Fibroblast of mammary gland (primary cell): ENCODE measurements around the gene WDR86.

Source experiments
- DNase-seq: peaks from one replicate; pipeline ENCODE4 v3.0.0-alpha.2; 2010; ENCODE audit warnings: low read depth
- H3K4me3 ChIP-seq: 2 replicates; pipeline ENCODE4 v1.5.1; 2011; ENCODE audit warnings: low read depth, mild to moderate bottlenecking, low read length, moderate library complexity; ENCODE audit not compliant: control insufficient read depth
- CTCF ChIP-seq: conservative IDR thresholded peaks from 2 replicates; pipeline ENCODE4 v1.5.1; 2011; ENCODE audit warnings: low read depth, low read length, inconsistent platforms; ENCODE audit not compliant: control insufficient read depth, insufficient read depth

WDR86 gene

GRCh38 chr7:151454305-151454704 lies 44.5 kb upstream of the WDR86 start:
- H3K4me3 ChIP-seq = no peak overlapping the region
- TF ChIP-seq CTCF = no peak
- no peak for DNase-seq

GRCh38 chr7:151453326-151453791 lies 43.5 kb upstream of the WDR86 start:
- no peak for DNase-seq
- no peak overlapping the region for H3K4me3 ChIP-seq

GRCh38 chr7:151452680-151453325 lies 43.0 kb upstream of the WDR86 start:
- DNase-seq = no peak
- H3K4me3 ChIP-seq = no peak overlapping the region
- TF ChIP-seq CTCF = no peak

More at GRCh38 chr7:151453326-151453791, 43.5 kb upstream of the WDR86 start:
- no peak for TF ChIP-seq CTCF

GRCh38 chr7:151451626-151452571 lies 42.1 kb upstream of the WDR86 start:
- DNase-seq = no peak
- H3K4me3 ChIP-seq = no peak overlapping the region
- TF ChIP-seq CTCF = no peak

- DNase-seq = no peak
- no peak overlapping the region for H3K4me3 ChIP-seq
- TF ChIP-seq CTCF = no peak
Observed at GRCh38 chr7:151451156-151451555, 41.3 kb upstream of the WDR86 start.

GRCh38 chr7:151449990-151450389 lies 40.2 kb upstream of the WDR86 start:
- no peak for TF ChIP-seq CTCF
- no peak overlapping the region for H3K4me3 ChIP-seq
- no peak for DNase-seq
